A673 (cell line): Measurements from ENCODE around the gene LAD1. TPM values are rescaled to one million over a fixed set of nuclear protein-coding genes. Genes with fewer than 3 reads are reported as not detected.
A peak's percentile ranks its signal among the peaks of the same experiment; 100 is the strongest.

Experiments used
- BruUV-seq: library from RNA; stranded (reverse); fragments of 400-500 nt; replicated peaks from 2 replicates; lab custom pipeline; 2021; lab: Mats Ljungman, UMichigan
- CTCF ChIA-PET: fragments of 300-600 bp; sonication (Branson Sonifier 250); formaldehyde crosslinking; loops from one replicate; lab custom pipeline; 2022; ENCODE audit warnings: antibody characterized with exemption; lab: Charles Lee
- POLR2A ChIA-PET: fragments of 300-600 bp; sonication (Branson Sonifier 250); formaldehyde crosslinking; loops from one replicate; lab custom pipeline; 2022; ENCODE audit warnings: antibody characterized with exemption; ENCODE audit not compliant: low non-redundant PET; lab: Charles Lee
- DNase-seq: peaks from one replicate; pipeline ENCODE4 v3.0.0-alpha.2; 2015; ENCODE audit warnings: low spot score
- H3K27ac ChIP-seq: fragments of 200-600 bp; sonication (generic); 2 replicates; pipeline ENCODE4 v1.5.1; 2016; ENCODE audit warnings: mixed run types, low read depth, mild to moderate bottlenecking, mixed read lengths, antibody characterized with exemption, low read length; ENCODE audit not compliant: poor library complexity, severe bottlenecking
- H3K27me3 ChIP-seq: fragments of 200-600 bp; sonication (generic); replicated peaks from 2 replicates; pipeline ENCODE4 v1.6.1; 2017; ENCODE audit warnings: mixed run types, low read depth, mild to moderate bottlenecking, mixed read lengths, antibody characterized with exemption, low read length; ENCODE audit not compliant: insufficient read depth, poor library complexity
- H3K36me3 ChIP-seq: fragments of 200-600 bp; sonication (generic); 2 replicates; pipeline ENCODE4 v1.6.1; 2016; ENCODE audit warnings: mixed run types, mild to moderate bottlenecking, mixed read lengths, antibody characterized with exemption, low read length; ENCODE audit not compliant: insufficient read depth, poor library complexity, severe bottlenecking
- H3K4me1 ChIP-seq: fragments of 200-600 bp; sonication (generic); 2 replicates; pipeline ENCODE4 v1.6.1; 2017; ENCODE audit warnings: mixed run types, mild to moderate bottlenecking, mixed read lengths, antibody characterized with exemption, low read length; ENCODE audit not compliant: insufficient read depth, poor library complexity, severe bottlenecking
- H3K4me3 ChIP-seq: fragments of 200-600 bp; sonication (generic); 2 replicates; pipeline ENCODE4 v1.5.1; 2016; ENCODE audit warnings: low read depth, mixed run types, mild to moderate bottlenecking, mixed read lengths, low read length; ENCODE audit not compliant: poor library complexity, severe bottlenecking
- H3K9me3 ChIP-seq: fragments of 200-600 bp; sonication (generic); 2 replicates; pipeline ENCODE4 v1.6.1; 2016; ENCODE audit warnings: mixed run types, low read depth, mild to moderate bottlenecking, mixed read lengths, antibody characterized with exemption, low read length; ENCODE audit not compliant: poor library complexity, severe bottlenecking
- EZH2 ChIP-seq: fragments of 200-600 bp; sonication (generic); IDR thresholded peaks from 2 replicates; pipeline ENCODE4 v1.6.1; 2017; ENCODE audit warnings: borderline replicate concordance, low read depth, mild to moderate bottlenecking, mixed read lengths, antibody characterized with exemption, low read length; ENCODE audit not compliant: poor library complexity, severe bottlenecking
- intact Hi-C: fragments of 100-400 bp; cut with micrococcal nuclease; formaldehyde crosslinking; loops from one replicate; pipeline ENCODE4 v1.10.0; 2022; ENCODE audit not compliant: unreplicated experiment
- total RNA-seq: library from RNA; stranded (reverse); gene quantifications from 2 replicates; pipeline ENCODE4 v1.2.3, GENCODE V29; 2021
- TF ChIP-seq, protein P1 (sequence below): fragments of 300-800, 200-600 bp; sonication (generic); conservative IDR thresholded peaks from 2 replicates; pipeline ENCODE4 v1.5.1; 2017; ENCODE audit warnings: low read depth, mild to moderate bottlenecking, antibody characterized with exemption, low read length, moderate library complexity, mixed read lengths

Gene LAD1
- total RNA-seq, 1 experiment from 2014 or later = not detected

DNA sequence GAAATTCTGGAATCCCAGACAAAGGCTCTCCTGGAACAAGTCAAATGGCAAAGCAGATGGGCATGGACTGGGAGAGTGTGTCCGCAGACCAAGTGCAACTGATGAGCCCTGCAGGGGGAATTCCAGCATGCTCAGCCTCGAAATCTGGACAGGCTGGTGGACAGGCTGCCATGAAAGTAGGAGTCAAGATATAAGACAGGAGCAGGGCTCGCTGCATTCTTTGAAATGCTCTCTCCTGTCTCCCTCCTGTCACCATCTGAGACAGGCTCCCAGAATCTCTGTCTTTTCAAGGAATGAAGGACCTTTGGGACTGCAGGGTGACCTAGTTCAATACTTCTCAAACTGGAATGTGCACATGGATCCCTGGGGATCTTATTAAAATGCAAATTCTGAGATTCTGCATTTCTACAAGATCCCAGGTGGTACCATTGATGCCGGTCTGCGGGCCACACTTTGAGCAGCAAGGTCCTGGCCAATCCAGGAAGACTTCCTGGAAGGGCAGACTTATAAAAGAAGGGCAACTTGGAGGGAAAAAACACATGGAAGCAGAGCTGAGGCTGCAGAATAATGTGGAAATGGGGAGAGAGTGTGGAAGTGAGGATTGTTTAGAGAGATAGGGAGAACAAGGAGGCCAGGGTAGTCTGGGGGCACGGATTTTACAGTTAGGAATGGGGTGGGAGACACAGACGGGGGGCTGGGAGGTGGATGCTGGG is 51.5 kb downstream of the LAD1 start:
- no peaks in the 10 kb centered on the region for H3K36me3 ChIP-seq
- CTCF ChIA-PET = interaction anchor here (0.6 to 3.7 kb wide), 14 partner anchors 13 to 375 kb away, joined by 3 to 16 read pairs (median 4); no protein-coding TSS in a partner anchor
- intact Hi-C loops = loop anchor here (5.0 kb wide), 2 partner anchors 80 to 95 kb away; no protein-coding TSS in a partner anchor
- H3K4me3 ChIP-seq = no peak overlapping the region
- no TSS peak for BruUV-seq
- no peaks in the 10 kb centered on the region for H3K9me3 ChIP-seq
- H3K27me3 ChIP-seq = no peaks in the 10 kb centered on the region
- TF ChIP-seq, protein P1, sequence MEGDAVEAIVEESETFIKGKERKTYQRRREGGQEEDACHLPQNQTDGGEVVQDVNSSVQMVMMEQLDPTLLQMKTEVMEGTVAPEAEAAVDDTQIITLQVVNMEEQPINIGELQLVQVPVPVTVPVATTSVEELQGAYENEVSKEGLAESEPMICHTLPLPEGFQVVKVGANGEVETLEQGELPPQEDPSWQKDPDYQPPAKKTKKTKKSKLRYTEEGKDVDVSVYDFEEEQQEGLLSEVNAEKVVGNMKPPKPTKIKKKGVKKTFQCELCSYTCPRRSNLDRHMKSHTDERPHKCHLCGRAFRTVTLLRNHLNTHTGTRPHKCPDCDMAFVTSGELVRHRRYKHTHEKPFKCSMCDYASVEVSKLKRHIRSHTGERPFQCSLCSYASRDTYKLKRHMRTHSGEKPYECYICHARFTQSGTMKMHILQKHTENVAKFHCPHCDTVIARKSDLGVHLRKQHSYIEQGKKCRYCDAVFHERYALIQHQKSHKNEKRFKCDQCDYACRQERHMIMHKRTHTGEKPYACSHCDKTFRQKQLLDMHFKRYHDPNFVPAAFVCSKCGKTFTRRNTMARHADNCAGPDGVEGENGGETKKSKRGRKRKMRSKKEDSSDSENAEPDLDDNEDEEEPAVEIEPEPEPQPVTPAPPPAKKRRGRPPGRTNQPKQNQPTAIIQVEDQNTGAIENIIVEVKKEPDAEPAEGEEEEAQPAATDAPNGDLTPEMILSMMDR = no peak
- TF ChIP-seq EZH2 = no peak
- POLR2A ChIA-PET = interaction anchor here (0.6 to 0.7 kb wide), 3 partner anchors 8 to 17 kb away, joined by 3 to 9 read pairs (median 4); no protein-coding TSS in a partner anchor
- peak overlapping the region; percentile 41 for H3K27ac ChIP-seq
- peaks cover 26% of the 10 kb centered on the region for H3K4me1 ChIP-seq
- DNase-seq = no peak

DNA sequence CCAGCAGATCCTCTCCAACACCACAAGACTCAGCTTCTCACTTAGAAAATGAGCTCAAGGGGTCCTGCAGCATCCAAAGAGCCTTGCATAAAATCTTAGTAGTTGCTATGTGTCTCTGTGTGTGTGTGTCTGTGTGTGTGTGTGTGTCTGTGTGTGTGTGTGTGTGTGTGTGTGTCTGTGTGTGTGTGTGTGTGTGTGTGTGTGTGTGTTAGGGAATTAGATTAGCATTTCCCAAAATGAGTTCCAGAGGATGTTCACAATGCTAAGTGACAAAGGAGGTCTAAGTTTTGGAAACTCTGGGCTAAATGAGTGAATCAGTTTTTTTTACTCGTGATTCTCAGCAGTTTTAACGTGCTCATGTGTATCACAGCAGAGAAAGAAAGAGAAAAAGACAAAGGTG is 52.1 kb downstream of the LAD1 start:
- H3K9me3 ChIP-seq = no peaks in the 10 kb centered on the region
- no peak for DNase-seq
- no peaks in the 10 kb centered on the region for H3K27me3 ChIP-seq
- no peaks in the 10 kb centered on the region for H3K36me3 ChIP-seq
- intact Hi-C loops = loop anchor here (5.0 kb wide), 2 partner anchors 80 to 95 kb away; no protein-coding TSS in a partner anchor
- CTCF ChIA-PET = interaction anchor here (0.6 to 3.7 kb wide), 9 partner anchors 14 to 374 kb away, joined by 3 to 16 read pairs (median 5); no protein-coding TSS in a partner anchor
- TF ChIP-seq, protein P1 = no peak
- TF ChIP-seq EZH2 = no peak
- peak overlapping the region; percentile 41 for H3K27ac ChIP-seq
- no TSS peak for BruUV-seq
- POLR2A ChIA-PET = interaction anchor here (0.6 to 0.7 kb wide), 2 partner anchors 9 to 16 kb away, joined by 4 to 9 read pairs; no protein-coding TSS in a partner anchor
- H3K4me1 ChIP-seq = peaks cover 26% of the 10 kb centered on the region
- no peak overlapping the region for H3K4me3 ChIP-seq

DNA sequence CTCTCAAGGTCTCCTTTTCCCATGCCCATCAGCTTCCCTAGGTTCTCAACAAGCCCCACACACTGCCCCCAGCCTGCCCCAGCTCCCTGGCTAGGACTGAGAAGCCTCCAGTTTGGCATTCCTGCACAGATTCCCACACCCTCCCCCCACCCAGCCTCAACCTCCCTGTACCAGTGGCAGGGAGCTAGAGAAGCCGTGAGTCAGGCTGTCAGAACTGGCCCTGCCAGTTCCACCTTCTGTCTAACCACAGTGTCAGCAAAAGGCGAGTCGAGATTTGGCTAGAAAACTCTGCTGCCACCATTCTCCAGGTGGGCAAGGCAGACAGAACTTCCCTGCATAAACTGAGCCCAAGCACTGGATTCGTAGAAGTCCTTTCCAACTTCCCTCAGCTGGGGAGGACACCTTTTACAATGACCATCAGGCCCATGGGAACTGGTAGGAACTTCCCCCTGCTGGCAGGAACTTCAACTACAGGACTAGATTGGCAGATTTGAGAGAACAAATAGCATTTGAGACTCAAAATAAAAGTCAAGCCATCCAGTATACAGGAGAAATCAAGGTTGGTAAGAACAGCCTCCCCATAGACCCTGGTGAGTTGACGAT is 52.7 kb downstream of the LAD1 start:
- TF ChIP-seq EZH2 = no peak
- TF ChIP-seq, protein P1 = peak; percentile 78
- POLR2A ChIA-PET = interaction anchor here (0.6 to 0.7 kb wide), 2 partner anchors 9 to 34 kb away, joined by 3 to 9 read pairs; no protein-coding TSS in a partner anchor
- Histone ChIP-seq H3K9me3 (peaks cover under 1% of the 10 kb centered on the region), H3K4me1 (peaks cover 26% of the 10 kb centered on the region), H3K27me3 (no peaks in the 10 kb centered on the region), H3K27ac (peak overlapping the region; percentile 6), H3K36me3 (no peaks in the 10 kb centered on the region), H3K4me3 (no peak overlapping the region)
- CTCF ChIA-PET = interaction anchor here (0.5 to 3.7 kb wide), 11 partner anchors 11 to 374 kb away, joined by 3 to 16 read pairs (median 4); no protein-coding TSS in a partner anchor
- DNase-seq = peak; percentile 80
- intact Hi-C loops = loop anchor here (5.0 kb wide), 2 partner anchors 79 to 94 kb away; no protein-coding TSS in a partner anchor
- no TSS peak for BruUV-seq
